HTR-8/SVneo (cell line): Measurements from ENCODE around the gene SIGLEC7.
"Not testable (repeated sequence)": the region's sequence is repeated elsewhere in the genome, so short reads cannot be mapped to it uniquely, and the experiment has no call there.

Experiments used
- DNase-seq: peaks from one replicate; pipeline ENCODE4 v3.0.0; 2011; ENCODE audit warnings: low spot score, mixed read lengths; ENCODE audit not compliant: insufficient read length
- FAIRE-seq: peaks from 2 replicates; lab custom pipeline; 2011; peaks lifted over from hg19 to GRCh38; lab: Jason Lieb, UNC

The SIGLEC7 gene

GRCh38 chr19:51161867-51162496, 19.9 kb downstream of the SIGLEC7 start:
- no peak for FAIRE-seq

GRCh38 chr19:51163257-51163656, 21.2 kb downstream of the SIGLEC7 start:
- DNase-seq (no peak), FAIRE-seq (no peak)

More at GRCh38 chr19:51161867-51162496, 19.9 kb downstream of the SIGLEC7 start:
- no peak for DNase-seq

DNA sequence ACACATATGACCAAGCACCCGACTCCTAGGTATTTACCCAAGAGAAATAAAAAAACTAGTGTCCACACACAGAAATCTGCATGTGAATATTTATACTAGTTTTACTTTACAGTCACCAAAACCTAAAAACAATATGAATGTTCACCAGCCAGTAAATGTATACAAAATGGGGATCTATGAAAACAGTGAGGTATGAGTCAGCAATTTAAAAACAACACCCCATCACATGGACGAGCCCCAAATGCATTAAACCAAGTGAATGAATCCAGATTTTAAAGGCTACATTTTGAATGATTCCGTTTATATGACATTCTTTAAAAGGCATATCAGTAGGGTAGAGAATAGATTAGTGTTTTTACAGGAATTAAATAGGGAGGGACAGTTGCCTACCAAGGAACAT, 22.1 kb downstream of the SIGLEC7 start:
- no peak for FAIRE-seq
- no peak for DNase-seq

DNA sequence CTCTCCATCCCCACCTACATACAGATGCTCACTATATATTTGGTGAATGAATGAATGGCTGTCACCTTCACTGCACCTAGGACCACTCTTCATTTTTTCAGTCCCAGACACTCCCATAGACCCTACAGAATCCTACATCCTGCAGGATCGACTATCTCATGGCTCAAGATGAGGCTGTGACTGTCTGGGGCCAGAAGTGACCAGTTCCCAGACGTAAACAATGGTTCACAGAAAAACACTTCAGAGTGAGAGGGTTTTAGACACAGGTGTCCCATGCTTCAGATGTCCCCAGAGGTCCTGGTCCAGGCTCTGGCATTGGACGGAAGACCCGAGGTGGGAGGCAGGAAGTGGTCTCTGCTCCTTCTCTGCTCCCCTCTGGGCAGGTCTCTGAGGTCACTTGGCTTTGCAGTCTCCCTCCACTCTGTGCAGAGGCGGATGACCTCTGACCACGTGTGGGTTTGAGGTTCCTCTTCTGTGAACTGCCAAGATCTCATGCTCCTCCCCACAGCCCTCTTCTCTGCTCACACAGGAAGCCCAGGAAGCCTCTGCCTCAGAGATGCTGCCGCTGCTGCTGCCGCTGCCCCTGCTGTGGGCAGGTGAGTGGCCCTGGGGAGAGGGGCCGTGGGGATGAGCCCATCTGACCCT, 24.9 kb downstream of the SIGLEC7 start:
- FAIRE-seq: no peak
- no peak for DNase-seq

GRCh38 chr19:51168564-51169282, 26.6 kb downstream of the SIGLEC7 start:
- no peak for FAIRE-seq

DNA sequence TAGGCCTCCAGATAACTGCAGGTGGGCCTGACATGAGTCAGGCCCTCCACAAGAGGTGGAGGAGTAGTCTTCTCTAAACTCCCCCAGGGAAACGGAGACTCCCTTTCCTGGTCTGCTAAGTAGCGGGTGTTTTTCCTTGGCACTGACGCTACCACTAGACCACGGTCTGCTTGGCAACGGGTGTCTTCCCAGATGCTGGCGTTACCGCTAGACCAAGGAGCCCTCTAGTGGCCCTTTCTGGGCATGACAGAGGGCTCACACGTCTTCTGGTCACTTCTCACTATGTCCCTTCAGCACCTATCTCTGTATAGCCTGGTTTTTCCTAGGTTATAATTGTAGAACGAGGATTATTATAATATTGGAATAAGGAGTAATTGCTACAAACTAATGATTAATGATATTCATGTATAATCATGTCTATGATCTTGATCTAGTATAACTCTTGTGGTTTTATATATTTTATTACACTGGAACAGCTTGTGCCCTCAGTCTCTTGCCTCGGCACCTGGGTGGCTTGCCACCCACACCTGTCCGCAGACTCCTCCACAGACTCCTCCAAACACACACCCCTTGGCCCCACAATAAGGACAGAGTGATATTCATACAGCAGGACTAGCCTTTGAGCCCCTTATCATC, 27.3 kb downstream of the SIGLEC7 start:
- FAIRE-seq, DNase-seq: not testable (repeated sequence)

More at GRCh38 chr19:51168564-51169282, 26.6 kb downstream of the SIGLEC7 start:
- DNase-seq: no peak

GRCh38 chr19:51172223-51172622, 30.1 kb downstream of the SIGLEC7 start:
- DNase-seq (no peak), FAIRE-seq (no peak)

- no peak for DNase-seq
- FAIRE-seq: no peak
These were observed 31.6 kb downstream of the SIGLEC7 start for GRCh38 chr19:51173681-51174080.

DNA sequence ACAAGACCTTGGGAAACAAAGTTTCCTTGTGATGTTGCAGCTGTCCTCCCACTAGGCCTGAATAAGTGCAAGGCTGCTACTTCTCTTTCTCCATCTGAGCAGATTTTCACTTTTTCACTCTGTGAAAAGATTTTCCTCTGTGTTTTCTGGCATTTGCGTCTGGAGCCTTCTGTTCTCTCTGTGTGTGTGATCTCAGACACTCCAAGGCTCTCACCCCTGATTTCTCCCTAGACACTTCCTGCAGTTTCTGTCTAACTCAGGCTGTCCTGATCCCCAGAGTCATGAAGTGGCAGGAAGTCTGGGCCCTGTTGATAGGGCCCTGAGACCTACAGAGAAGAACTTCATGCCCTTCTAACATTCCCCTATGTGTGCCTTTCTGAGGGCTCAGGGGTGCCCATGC, 37.2 kb downstream of the SIGLEC7 start:
- no peak for DNase-seq
- no peak for FAIRE-seq

- FAIRE-seq (no peak), DNase-seq (no peak)
These were observed 39.3 kb downstream of the SIGLEC7 start for GRCh38 chr19:51181377-51181912.

DNA sequence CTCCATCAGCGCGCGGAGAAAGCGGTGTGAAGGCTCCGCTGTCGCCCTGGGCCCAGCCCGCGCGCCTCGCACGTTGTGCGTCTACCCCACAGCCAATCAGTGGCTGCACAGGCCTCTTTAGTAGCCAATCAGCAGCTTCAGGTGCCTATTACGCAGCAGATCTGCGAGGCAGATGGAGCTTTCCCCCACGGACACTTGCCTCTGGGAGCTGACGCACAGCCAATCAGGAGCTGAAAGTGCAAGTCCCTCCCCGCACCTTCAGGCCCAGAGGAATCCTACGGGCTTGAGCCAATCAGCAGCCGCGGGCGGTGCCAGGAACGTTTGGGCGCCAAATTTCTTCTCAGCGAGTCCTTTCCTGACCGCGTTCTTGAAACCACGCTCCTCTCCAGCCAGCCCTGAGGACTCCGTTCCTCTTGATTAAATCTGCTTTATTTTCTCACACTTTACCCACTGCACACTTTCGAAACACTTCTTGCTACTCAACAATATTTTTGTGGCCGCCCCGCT, 39.9 kb downstream of the SIGLEC7 start:
- DNase-seq: no peak
- FAIRE-seq: no peak

DNA sequence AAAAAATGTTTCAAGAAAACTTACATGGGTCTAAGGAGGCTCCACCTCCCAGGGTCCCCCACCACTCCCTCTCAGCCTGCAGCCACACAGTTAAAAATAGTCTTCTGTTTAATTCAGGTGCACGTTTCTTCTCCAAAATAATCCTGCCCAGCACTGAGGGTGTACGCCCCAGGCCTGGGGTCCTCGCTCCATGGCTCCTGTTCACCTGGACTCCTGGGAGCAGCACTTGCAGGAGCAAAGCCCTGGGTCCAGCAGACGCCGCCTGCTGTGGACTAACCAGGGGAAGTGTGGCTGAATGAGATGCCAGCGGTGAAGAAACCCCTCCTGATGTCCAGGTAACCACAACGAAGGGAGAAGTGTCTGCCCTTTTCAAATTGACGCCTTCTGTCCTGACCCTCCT, 41.5 kb downstream of the SIGLEC7 start:
- FAIRE-seq: no peak
- no peak for DNase-seq

DNA sequence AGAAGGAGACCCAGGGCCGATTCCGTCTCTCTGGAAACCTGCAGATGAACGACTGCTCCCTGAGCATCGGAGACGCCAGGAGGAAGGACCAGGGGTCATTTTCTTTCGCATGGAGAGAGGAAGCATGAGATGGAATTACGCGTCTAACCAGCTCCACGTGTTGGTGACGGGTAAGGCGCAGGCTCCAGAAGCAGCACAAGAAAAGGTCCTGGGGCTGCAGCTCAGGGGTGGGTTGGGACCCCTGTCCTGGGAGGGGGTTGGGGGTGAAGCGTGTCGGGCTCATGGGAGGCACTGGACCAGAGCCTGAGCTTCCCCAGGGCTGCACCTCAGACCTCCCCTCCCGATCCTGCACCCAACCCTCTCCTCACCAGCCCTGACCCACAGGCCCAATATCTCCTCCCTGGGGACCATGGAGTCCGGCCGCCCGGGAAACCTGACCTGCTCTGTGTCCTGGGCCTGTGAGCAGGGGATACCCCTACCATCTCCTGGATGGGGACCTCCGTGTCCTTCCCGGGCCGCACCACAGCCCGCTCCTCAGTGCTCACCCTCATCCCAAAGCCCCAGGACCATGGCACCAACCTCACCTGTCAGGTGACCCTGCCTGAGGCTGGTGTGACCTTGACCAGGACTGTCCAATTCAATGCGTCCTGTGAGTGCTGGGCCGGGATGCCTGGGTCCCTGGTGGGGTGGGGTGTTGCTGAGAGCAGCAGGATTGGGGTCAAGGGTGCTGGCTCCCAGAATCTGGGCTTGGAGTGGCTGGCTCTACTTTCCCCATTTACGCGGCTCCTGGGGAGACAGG, 43.2 kb downstream of the SIGLEC7 start:
- DNase-seq (no peak), FAIRE-seq (no peak)

DNA sequence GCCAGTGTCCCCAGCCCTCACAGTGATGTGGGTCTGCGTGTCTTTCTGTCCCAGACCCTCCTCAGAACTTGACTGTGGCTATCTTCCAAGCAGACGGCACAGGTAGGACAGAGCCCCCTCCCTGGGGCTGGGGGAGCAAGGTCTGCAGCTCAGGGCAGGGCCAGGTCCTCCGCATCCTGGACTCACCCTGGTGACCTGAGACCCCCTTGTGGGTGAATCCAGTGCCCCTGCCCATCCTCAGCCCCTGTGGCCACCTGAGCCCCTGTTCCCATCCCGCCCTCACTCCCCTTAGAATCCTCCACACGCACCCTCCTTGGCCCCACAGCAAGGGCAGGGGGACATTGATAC, 43.7 kb downstream of the SIGLEC7 start:
- no peak for DNase-seq
- FAIRE-seq: no peak

DNA sequence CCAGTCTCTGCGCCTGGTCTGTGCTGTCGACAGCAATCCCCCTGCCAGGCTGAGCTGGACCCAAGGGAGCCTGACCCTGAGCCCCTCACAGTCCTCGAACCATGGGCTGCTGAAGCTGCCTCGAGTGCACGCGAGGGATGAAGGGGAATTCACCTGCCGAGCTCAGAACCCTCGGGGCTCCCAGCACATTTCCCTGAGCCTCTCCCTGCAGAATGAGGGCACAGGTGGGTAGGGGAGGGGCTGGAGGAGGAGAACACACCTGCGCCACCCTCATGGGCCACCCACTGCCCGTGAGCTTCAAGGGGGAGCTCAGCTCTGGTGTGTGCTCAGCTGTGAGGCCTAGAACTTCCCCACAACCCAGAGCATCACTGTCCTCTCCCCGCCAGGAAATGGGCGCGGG, 44.2 kb downstream of the SIGLEC7 start:
- DNase-seq (no peak), FAIRE-seq (no peak)

GRCh38 chr19:51187395-51188226, 45.5 kb downstream of the SIGLEC7 start:
- no peak for DNase-seq
- FAIRE-seq: no peak

DNA sequence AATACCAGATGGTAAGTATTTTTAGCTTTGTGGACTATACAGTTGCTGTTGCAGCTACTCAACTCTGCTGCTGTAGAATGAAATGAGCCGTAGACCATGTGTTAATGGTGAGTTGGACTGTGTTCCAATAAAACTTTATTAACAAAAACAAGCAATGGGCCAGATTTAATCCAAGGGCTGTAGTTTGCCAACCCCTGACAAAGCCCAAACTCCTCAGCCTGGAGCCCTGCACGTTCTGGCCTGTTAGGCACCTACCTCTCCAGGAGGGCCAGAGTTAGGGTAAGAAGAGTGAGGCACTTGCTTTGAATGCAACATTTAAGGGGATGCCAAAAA, 46.1 kb downstream of the SIGLEC7 start:
- FAIRE-seq: no peak
- no peak for DNase-seq

- DNase-seq (no peak), FAIRE-seq (no peak)
These were observed 50.6 kb downstream of the SIGLEC7 start for GRCh38 chr19:51192689-51193088.
